Endothelial cell of umbilical vein (primary cell): ENCODE results near the gene ETNK2. TPM values are rescaled to one million over a fixed set of nuclear protein-coding genes. Genes with fewer than 3 reads are reported as not detected.

Source experiments
- BruUV-seq: library from RNA; stranded (reverse); fragments of 400-500 nt; replicated peaks from 2 replicates; lab custom pipeline; 2021; lab: Mats Ljungman, UMichigan
- CTCF ChIA-PET: fragments of 300-600, 350-600 bp; sonication (Branson Sonifier 250); formaldehyde crosslinking; loops from one replicate; lab custom pipeline; 2021; ENCODE audit warnings: antibody characterized with exemption, inconsistent platforms; lab: Charles Lee
- POLR2A ChIA-PET: fragments of 300-600, 350-600 bp; sonication (Branson Sonifier 250); formaldehyde crosslinking; loops from one replicate; lab custom pipeline; 2021; ENCODE audit warnings: antibody characterized with exemption, inconsistent platforms; lab: Charles Lee
- DNase-seq: peaks from one replicate; pipeline ENCODE4 v3.0.0-alpha.2; 2011; ENCODE audit warnings: low read depth, low spot score
- FAIRE-seq: peaks from 2 replicates; lab custom pipeline; 2011; peaks lifted over from hg19 to GRCh38; lab: Jason Lieb, UNC
- H2AFZ ChIP-seq: 2 replicates; pipeline ENCODE4 v1.6.0; 2012; ENCODE audit warnings: low read depth, low read length, control low read depth, inconsistent platforms
- H3K27ac ChIP-seq: 2 replicates; pipeline ENCODE4 v1.5.1; 2011; ENCODE audit warnings: low read depth, mild to moderate bottlenecking, control low read depth, low read length, moderate library complexity; ENCODE audit not compliant: insufficient read depth
- H3K27me3 ChIP-seq, 2 experiments: 2 replicates each; pipeline versions ENCODE4 v1.6.0 to v1.6.1; 2011; ENCODE audit warnings: low read length in 2 of 2, mixed read lengths in 1 of 2; ENCODE audit not compliant: control insufficient read depth in 2 of 2, insufficient read depth in 2 of 2
- H3K36me3 ChIP-seq, 2 experiments: 2 replicates in 1 of 2; 3 replicates in 1 of 2; pipeline ENCODE4 v1.5.1; 2011; ENCODE audit warnings: low read length in 2 of 2, mild to moderate bottlenecking in 1 of 2, moderate library complexity in 1 of 2; ENCODE audit not compliant: control insufficient read depth in 2 of 2, insufficient read depth in 2 of 2; ENCODE audit errors: extremely low read depth in 1 of 2
- H3K4me1 ChIP-seq: 3 replicates; pipeline ENCODE4 v1.5.1; 2011; ENCODE audit warnings: mild to moderate bottlenecking, low read length; ENCODE audit not compliant: control insufficient read depth, insufficient read depth; ENCODE audit errors: extremely low read depth
- H3K4me2 ChIP-seq: 2 replicates; pipeline ENCODE4 v1.6.1; 2011; ENCODE audit warnings: low read length, control low read depth, mixed read lengths; ENCODE audit not compliant: insufficient read depth
- H3K4me3 ChIP-seq, 3 experiments: fragments of 200-600 bp in 1 of 3; sonication (generic), shearing (Covaris generic) in 1 of 3; replicated peaks in 1 of 3; 2 replicates each; pipeline ENCODE4 v1.5.1; 2011 to 2016; ENCODE audit warnings: control low read depth in 3 of 3, low read length in 3 of 3, mild to moderate bottlenecking in 2 of 3, inconsistent platforms in 1 of 3, low read depth in 1 of 3, moderate library complexity in 1 of 3; ENCODE audit not compliant: insufficient read depth in 1 of 3
- H3K79me2 ChIP-seq: 2 replicates; pipeline ENCODE4 v1.6.0; 2012; ENCODE audit warnings: low read length, inconsistent platforms; ENCODE audit not compliant: control insufficient read depth, insufficient read depth
- H3K9ac ChIP-seq: replicated peaks from 2 replicates; pipeline ENCODE3; 2011; ENCODE audit warnings: low read length, control low read depth; ENCODE audit not compliant: insufficient read depth; ENCODE audit errors: extremely low read depth
- H3K9me1 ChIP-seq: replicated peaks from 3 replicates; pipeline ENCODE4 v1.6.0; 2011; ENCODE audit warnings: mild to moderate bottlenecking, low read length; ENCODE audit not compliant: control insufficient read depth, insufficient read depth; ENCODE audit errors: extremely low read depth
- H3K9me3 ChIP-seq: replicated peaks from 2 replicates; pipeline ENCODE4 v1.5.1; 2012; ENCODE audit warnings: low read length, inconsistent platforms; ENCODE audit not compliant: control insufficient read depth, insufficient read depth
- H4K20me1 ChIP-seq: replicated peaks from 2 replicates; pipeline ENCODE3; 2011; ENCODE audit warnings: mild to moderate bottlenecking, low read length; ENCODE audit not compliant: control insufficient read depth, insufficient read depth; ENCODE audit errors: extremely low read depth
- EZH2 ChIP-seq: IDR thresholded peaks from 2 replicates; pipeline ENCODE4 v1.6.1; 2012; ENCODE audit warnings: borderline replicate concordance, low read depth, mild to moderate bottlenecking, moderate library complexity, low read length, inconsistent platforms; ENCODE audit not compliant: severe bottlenecking
- FOS ChIP-seq: IDR thresholded peaks from 2 replicates; pipeline ENCODE4 v1.6.1; 2011; ENCODE audit warnings: mild to moderate bottlenecking, low read length, moderate library complexity, borderline replicate concordance; ENCODE audit not compliant: insufficient read depth
- MYC ChIP-seq: IDR thresholded peaks from one replicate; pipeline ENCODE4 v1.6.1; 2011; ENCODE audit warnings: mild to moderate bottlenecking, low read depth, low read length
- dilution Hi-C: fragments of 300-500 bp; cut with MboI; formaldehyde crosslinking; loops from one replicate; pipeline ENCODE4 v1.15.0; 2019; ENCODE audit warnings: low sequenced_read_pairs; ENCODE audit not compliant: extremely low pct_ligation_motif_present
- intact Hi-C: fragments of 100-400 bp; cut with micrococcal nuclease; formaldehyde crosslinking; loops from one replicate; pipeline ENCODE4 v1.10.0; 2022
- polyA plus RNA-seq, 4 experiments: library from polyadenylated mRNA; depleted of rRNA in 3 of 4; stranded (reverse) in 3 of 4; unstranded in 1 of 4; fragments of >200 nt; gene quantifications; 2 replicates each; pipeline versions ENCODE4 v1.2.1 to v1.2.3, GENCODE V29; 2011 to 2012; ENCODE audit warnings: missing spikeins in 1 of 4
- total RNA-seq: library from RNA; stranded (reverse); gene quantifications from 2 replicates; pipeline ENCODE4 v1.2.3, GENCODE V29; 2021

The ETNK2 gene
- total and polyA plus RNA-seq, 2 donors (not counting 3 experiments of a cell fraction or from before 2014, with no cell fraction given): 13.5 to 27.5 TPM

GRCh38 chr1:204150702-204151551, 917 bp downstream of the ETNK2 start:
- ChIA-PET POLR2A (no interaction called here), CTCF (interaction anchor here (1.1 to 3.8 kb wide), 13 partner anchors 12 to 280 kb away, joined by 3 to 29 read pairs (median 5); partner anchors contain the start of gene SOX13)
- Histone ChIP-seq H3K79me2 (no peaks in the 10 kb centered on the region), H4K20me1 (no peaks in the 10 kb centered on the region), H3K4me2 (peak overlapping the region; percentile 39), H3K9ac (peak overlapping the region; percentile 69), H3K4me1 (peaks cover 5% of the 10 kb centered on the region), H3K27ac (no peak overlapping the region), H3K27me3 (no peaks in the 10 kb centered on the region), H3K9me1 (no peaks in the 10 kb centered on the region), H3K36me3 (no peaks in the 10 kb centered on the region), H3K4me3 (peak overlapping the region in 2 of 3 experiments; percentile 53 to 78), H2AFZ (peak overlapping the region; percentile 81), H3K9me3 (no peaks in the 10 kb centered on the region)
- peak; percentile 4 for FAIRE-seq
- dilution Hi-C loops: loop anchor here (25.0 kb wide), 1 partner anchor 186 kb away; no protein-coding TSS in a partner anchor
- BruUV-seq: TSS peak; percentile 28
- intact Hi-C loops: loop anchor here (2.0 kb wide), 1 partner anchor 20 kb away; no protein-coding TSS in a partner anchor
- TF ChIP-seq FOS (no peak), MYC (no peak), EZH2 (peak; percentile 37)
- DNase-seq: no peak
